ENCODE measurements around the gene PGGHG. TPM values are rescaled to one million over a fixed set of nuclear protein-coding genes. Genes with fewer than 3 reads are reported as not detected.
A peak's percentile ranks its signal among the peaks of the same experiment; 100 is the strongest.

The PGGHG gene
- total and polyA plus RNA-seq, 10 of the 15 experiments (the other 5 are each of a cell fraction or from before 2014, with no cell fraction given) = 0.10 to 8.3 (median 1.8) TPM

DNA sequence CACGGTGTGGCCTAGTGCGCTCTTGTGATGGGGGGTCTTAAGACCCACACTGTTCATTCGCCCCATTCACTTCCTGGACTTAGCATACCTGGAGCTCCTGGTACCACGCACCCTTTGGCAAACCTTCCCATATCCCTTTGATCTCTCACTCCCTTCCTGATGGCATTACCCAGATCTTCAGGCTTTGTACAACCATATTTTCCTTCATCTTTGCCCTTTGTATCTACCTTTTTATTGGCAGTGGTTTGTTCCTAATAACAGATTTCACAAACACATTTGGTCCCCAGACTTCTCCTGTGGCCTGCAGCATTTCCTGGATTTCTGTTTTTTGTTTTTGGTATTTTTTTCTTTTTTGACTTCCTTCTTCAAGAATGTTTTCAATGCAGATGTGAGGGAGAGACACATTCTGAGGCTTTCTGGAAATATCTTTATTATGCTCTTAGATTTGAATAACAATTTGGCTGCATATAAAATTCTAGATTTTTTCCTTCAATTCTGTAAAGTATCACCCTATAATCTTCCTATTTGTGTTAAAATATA lies 47.8 kb downstream of the PGGHG start:
- ATAC-seq (no peak), FAIRE-seq (no peak), DNase-seq (ENCODE audit: low read depth, low spot score) (no peak)
- in situ Hi-C loops (cut with MboI) (no loop called here), intact Hi-C loops (cut with micrococcal nuclease; ENCODE audit: unreplicated experiment) (no loop called here)
- Histone ChIP-seq H3K79me2 (ENCODE audit: control insufficient read depth, insufficient read depth, low read length) (no peaks in the 10 kb centered on the region), H4K20me1 (ENCODE audit: control insufficient read depth, insufficient read depth) (no peaks in the 10 kb centered on the region), H3K27ac (ENCODE audit: control insufficient read depth, insufficient read depth) (no peak overlapping the region), H3K9ac (ENCODE audit: control insufficient read depth, insufficient read depth, low read length) (no peak overlapping the region), H3K4me1 (ENCODE audit: control insufficient read depth, insufficient read depth, low read length) (peaks cover 3% of the 10 kb centered on the region), H2AFZ (ENCODE audit: control insufficient read depth, low read depth, low read length) (peak overlapping the region; percentile 6; the same call in 1 of the 2 replicates), H3K9me3 (replicated peaks; ENCODE audit: control insufficient read depth, insufficient read depth, low read length) (peaks cover 3% of the 10 kb centered on the region; the same call in 2 of the 3 replicates), H3K27me3 (replicated peaks in 1 of 2; ENCODE audit: control insufficient read depth in 2 of 2, insufficient read depth in 2 of 2, low read length in 1 of 2) (no peaks in the 10 kb centered on the region), H3K4me2 (ENCODE audit: control insufficient read depth, insufficient read depth) (no peak overlapping the region), H3K4me3 (no peak overlapping the region), H3K36me3 (ENCODE audit: control insufficient read depth in 2 of 2, insufficient read depth in 2 of 2, low read length in 1 of 2) (no peaks in the 10 kb centered on the region)
- ChIA-PET POLR2A (no interaction called here), RAD21 (ENCODE audit: unreplicated experiment) (no interaction called here), SMC1A (ENCODE audit: uncharacterized antibody, unreplicated experiment) (interaction anchor here (1.0 kb wide), 1 partner anchor 12 kb away, joined by 3 read pairs; no protein-coding TSS in a partner anchor), CTCF (no interaction called here)
- no peak for TF ChIP-seq NFYB (IDR thresholded peaks at IDR 0.05; ENCODE audit: insufficient read depth, low read depth, low read length)
- WGBS (ENCODE audit: insufficient coverage, insufficient replicate concordance, low lambda C conversion rate, missing lambda C conversion rate) = 80% methylated on average over 4 of the region's 4 CpGs
- no TSS peak for BruUV-seq (replicated peaks)

DNA sequence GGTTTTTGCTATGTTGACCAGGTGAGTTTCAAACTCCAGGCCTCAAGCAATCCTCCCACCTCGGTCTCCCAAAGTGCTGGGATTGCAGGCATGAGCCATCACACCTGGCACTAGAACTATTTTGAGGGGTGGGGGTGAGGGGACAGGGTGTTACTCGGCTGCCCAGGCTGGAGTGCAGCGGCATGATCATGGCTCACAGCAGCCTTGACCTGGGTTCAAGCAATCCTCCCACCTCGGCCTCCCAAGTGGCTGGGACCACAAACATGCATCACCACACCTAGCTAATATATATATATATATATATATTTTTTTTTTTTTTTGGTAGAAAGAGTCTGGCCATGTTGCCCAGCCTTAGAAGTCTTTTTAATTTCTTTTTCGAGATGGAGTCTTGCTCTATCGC lies 48.8 kb downstream of the PGGHG start:
- no peak overlapping the region for H2AFZ ChIP-seq (ENCODE audit: control insufficient read depth, low read depth, low read length)
- TF ChIP-seq CREM (IDR thresholded peaks at IDR 0.05; ENCODE audit: low read depth) = no peak
- TF ChIP-seq TCF12 (IDR thresholded peaks at IDR 0.05; ENCODE audit: low read depth, low read length) = no peak
- TF ChIP-seq SMAD5 (IDR thresholded peaks at IDR 0.05; ENCODE audit: low read depth) = no peak
- no peak for TF ChIP-seq SREBF2 (IDR thresholded peaks at IDR 0.05; ENCODE audit: low read length)
- TF ChIP-seq RFX5 (IDR thresholded peaks at IDR 0.05; ENCODE audit: low read depth, low read length) = no peak
- TF ChIP-seq ETV6 (conservative IDR thresholded peaks at IDR 0.05 in 1 of 2, IDR thresholded peaks at IDR 0.05 in 1 of 2; ENCODE audit: borderline replicate concordance in 1 of 2, low read depth in 1 of 2) = no peak
- no peak for TF ChIP-seq MEF2B (IDR thresholded peaks at IDR 0.05; ENCODE audit: partially characterized antibody, poor library complexity, severe bottlenecking)
- TF ChIP-seq BRCA1 (IDR thresholded peaks at IDR 0.05; ENCODE audit: low read depth, low read length) = no peak
- no peak for TF ChIP-seq POLR2A (IDR thresholded peaks at IDR 0.05; ENCODE audit: low read depth, low read length)
- H3K4me2 ChIP-seq (ENCODE audit: control insufficient read depth, insufficient read depth) = no peak overlapping the region
- SMC1A ChIA-PET (ENCODE audit: uncharacterized antibody, unreplicated experiment) = interaction anchor here (1.0 to 2.5 kb wide), 2 partner anchors 11 to 16 kb away, joined by 3 to 15 read pairs; no protein-coding TSS in a partner anchor
- no peaks in the 10 kb centered on the region for H3K27me3 ChIP-seq (replicated peaks in 1 of 2; ENCODE audit: control insufficient read depth in 2 of 2, insufficient read depth in 2 of 2, low read length in 1 of 2)
- no peaks in the 10 kb centered on the region for H3K36me3 ChIP-seq (ENCODE audit: control insufficient read depth in 2 of 2, insufficient read depth in 2 of 2, low read length in 1 of 2)
- no peak overlapping the region for H3K27ac ChIP-seq (ENCODE audit: control insufficient read depth, insufficient read depth)
- peaks cover 2% of the 10 kb centered on the region; the same call in 2 of the 3 replicates for H3K9me3 ChIP-seq (replicated peaks; ENCODE audit: control insufficient read depth, insufficient read depth, low read length)
- no peak overlapping the region for H3K4me3 ChIP-seq
- POLR2A ChIA-PET = interaction anchor here (0.6 to 2.7 kb wide), 2 partner anchors 11 to 65 kb away, joined by 6 to 17 read pairs; no protein-coding TSS in a partner anchor
- intact Hi-C loops (cut with micrococcal nuclease; ENCODE audit: unreplicated experiment) = no loop called here
- RAD21 ChIA-PET (ENCODE audit: unreplicated experiment) = no interaction called here
- no peak overlapping the region for H3K9ac ChIP-seq (ENCODE audit: control insufficient read depth, insufficient read depth, low read length)
- no peak for ATAC-seq
- no peak for DNase-seq (ENCODE audit: low read depth, low spot score)
- in situ Hi-C loops (cut with MboI) = no loop called here
- WGBS (ENCODE audit: insufficient coverage, insufficient replicate concordance, low lambda C conversion rate, missing lambda C conversion rate) = 72% methylated on average over 6 of the region's 6 CpGs
- no peaks in the 10 kb centered on the region for H3K79me2 ChIP-seq (ENCODE audit: control insufficient read depth, insufficient read depth, low read length)
- no peak for FAIRE-seq
- no peaks in the 10 kb centered on the region for H4K20me1 ChIP-seq (ENCODE audit: control insufficient read depth, insufficient read depth)
- CTCF ChIA-PET = interaction anchor here (3.2 kb wide), 1 partner anchor 11 kb away, joined by 17 read pairs; no protein-coding TSS in a partner anchor
- peaks cover 2% of the 10 kb centered on the region for H3K4me1 ChIP-seq (ENCODE audit: control insufficient read depth, insufficient read depth, low read length)
- BruUV-seq (replicated peaks) = no TSS peak

Data from GM12878 (cell line).